Iris pigment epithelial cell (primary cell): Measurements from ENCODE around the gene TNNT2.

Experiments
- DNase-seq: peaks from one replicate; pipeline ENCODE4 v3.0.0-alpha.2; 2011; ENCODE audit warnings: low read depth

TNNT2 gene

DNA sequence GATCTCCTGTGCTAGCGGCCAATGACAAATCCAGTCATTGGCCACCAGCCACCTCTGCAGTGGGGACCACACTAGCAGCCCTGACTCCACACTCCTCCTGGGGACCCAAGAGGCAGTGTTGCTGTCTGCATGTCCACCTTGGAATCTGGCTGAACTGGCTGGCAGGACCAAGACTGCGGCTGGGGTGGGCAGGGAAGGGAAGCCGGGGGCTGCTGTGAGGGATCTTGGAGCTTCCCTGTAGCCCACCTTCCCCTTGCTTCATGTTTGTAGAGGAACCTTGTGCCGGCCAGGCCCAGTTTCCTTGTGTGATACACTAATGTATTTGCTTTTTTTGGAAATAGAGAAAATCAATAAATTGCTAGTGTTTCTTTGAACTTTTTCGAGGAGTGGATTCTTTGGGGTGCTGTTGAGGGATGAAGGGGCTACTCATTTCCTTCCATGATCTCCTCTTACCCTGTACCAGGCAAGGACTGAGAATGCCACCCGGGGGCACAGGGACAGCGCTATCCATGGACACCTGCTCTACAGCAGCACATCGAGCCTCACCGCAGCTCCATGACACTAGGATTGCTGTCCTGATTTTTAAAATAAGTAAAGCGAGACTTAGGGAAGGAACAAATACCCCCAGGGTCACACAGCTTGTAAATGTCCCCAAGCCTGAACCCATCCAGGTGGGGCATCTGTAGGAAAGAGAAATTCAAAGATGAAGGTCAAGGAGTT is 44.7 kb downstream of the TNNT2 start:
- DNase-seq = no peak

GRCh38 chr1:201332021-201332420 is 45.5 kb downstream of the TNNT2 start:
- DNase-seq = no peak

GRCh38 chr1:201331166-201331565 is 46.3 kb downstream of the TNNT2 start:
- no peak for DNase-seq

GRCh38 chr1:201330541-201330940 is 46.9 kb downstream of the TNNT2 start:
- DNase-seq = no peak

- DNase-seq = no peak
These were observed 47.7 kb downstream of the TNNT2 start for GRCh38 chr1:201329801-201330200.

DNA sequence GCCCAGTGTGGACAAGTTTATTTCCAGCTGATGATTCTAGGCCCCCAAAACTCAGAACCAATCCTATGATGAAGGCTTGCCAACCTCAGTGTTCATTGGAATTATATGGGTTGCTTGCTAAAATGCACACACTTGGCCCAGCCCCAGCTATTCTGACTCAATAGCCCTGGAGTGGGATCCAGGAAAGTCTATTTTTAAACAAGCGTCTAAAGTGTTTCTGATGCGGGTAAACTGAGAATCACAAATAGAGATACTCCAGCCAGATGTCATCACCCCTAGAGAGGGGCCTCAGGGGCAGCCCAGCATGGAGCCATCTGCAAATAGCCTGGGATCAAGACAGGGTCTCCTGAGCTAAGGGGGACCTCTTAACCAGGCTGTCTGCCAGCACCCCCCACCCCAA is 48.2 kb downstream of the TNNT2 start:
- peak; percentile 32 for DNase-seq

DNA sequence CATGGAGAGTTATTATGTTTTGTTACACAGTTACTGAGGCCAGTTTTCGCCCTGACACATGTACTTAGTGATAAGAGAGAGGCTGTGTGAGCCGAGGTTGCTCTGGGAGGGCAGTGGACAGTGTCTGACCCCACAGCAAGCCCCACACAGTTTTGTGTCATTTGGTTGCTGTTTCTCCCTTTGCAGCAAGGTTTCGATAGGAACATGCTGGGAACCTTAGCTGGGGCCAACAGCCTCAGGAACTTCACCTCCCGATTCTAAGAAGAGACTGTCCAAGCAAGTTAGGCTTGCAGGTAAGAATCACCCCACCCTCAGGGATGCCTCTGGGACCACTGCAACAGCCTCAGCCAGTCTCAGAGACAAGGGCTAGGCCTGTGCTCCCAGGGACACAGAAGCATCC is 48.9 kb downstream of the TNNT2 start:
- no peak for DNase-seq

DNA sequence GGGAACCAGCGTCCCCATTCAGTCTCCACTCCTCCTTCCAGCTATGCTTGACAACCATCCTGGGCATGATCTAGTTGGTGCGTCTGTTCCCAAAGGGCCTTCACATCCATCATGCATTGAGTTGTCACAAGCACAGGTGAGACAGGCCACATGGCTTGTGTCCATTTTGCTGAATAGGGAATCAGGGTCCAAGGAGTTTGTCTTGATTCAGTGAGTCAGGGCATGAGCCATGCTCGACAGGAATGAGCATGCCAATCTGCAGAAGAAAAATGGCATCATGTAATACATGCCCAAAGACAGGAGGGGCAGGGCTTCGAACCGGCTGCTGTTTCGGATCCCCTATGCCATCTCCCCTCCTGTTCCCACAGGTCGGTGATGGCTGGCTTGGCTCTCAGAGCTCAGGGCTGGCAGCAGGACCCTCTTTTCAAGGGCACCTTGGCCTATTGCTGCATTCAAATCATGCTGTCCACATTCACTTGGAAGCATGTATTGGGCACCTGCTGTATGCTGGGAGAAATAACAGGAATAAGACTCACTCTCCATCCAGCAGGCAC is 49.7 kb downstream of the TNNT2 start:
- no peak for DNase-seq

DNA sequence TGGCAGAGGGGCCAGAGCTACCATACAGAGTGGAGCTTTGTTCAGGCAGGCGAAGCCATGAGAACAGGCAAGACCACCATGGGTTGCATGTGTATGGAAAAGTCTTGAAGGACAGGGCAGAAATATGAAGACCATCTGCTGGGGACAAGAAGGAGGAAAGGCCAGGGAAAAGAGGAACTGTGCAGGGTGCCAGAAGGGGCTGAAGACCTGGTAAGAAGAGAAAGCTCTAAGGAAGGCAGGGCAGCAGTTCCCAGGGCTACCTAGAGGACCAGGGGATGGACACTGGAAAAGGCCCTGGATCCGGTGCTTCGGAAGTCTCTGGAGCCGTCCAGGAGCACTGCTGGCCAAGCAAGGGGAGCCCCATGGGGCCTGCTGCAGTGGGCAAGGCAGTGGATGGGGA is 50.8 kb downstream of the TNNT2 start:
- DNase-seq = no peak

DNA sequence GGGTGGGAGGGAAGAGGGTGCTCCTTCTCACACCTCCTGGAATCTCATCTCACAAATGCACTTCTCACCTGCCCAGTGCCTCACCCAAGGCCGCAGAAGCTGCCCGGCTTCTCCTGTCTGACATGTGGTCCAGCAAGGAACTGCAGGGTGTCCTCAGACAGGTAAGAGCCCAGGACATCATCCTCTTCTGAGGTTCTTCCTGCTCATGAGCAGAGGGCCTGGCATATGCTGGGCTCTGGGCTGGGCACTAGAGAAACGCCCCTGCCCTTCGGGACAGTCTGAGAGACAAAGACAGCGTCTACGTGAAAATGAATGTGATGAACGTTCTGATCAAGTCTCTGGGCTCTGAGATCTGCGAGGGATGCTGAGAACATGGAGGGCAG is 51.8 kb downstream of the TNNT2 start:
- no peak for DNase-seq

- DNase-seq = no peak
These were observed 52.4 kb downstream of the TNNT2 start for GRCh38 chr1:201324821-201325677.

DNA sequence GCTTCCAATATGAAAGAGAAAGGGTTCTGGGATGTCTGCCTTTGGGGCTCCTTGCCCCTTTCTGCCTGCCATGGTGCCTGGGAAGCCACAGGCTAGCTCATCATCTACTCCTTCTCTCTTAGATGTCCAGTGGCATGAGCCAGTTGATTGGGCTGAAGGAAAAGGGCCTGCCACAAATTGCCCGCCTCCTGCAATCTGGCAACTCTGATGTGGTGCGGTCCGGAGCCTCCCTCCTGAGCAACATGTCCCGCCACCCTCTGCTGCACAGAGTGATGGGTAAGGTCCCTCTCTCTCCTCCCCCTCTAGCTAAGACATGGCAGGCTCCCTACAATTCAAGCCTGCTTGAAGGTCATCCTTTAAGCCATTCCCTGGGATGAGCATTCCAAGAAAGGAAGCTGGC is 53.2 kb downstream of the TNNT2 start:
- DNase-seq = no peak

DNA sequence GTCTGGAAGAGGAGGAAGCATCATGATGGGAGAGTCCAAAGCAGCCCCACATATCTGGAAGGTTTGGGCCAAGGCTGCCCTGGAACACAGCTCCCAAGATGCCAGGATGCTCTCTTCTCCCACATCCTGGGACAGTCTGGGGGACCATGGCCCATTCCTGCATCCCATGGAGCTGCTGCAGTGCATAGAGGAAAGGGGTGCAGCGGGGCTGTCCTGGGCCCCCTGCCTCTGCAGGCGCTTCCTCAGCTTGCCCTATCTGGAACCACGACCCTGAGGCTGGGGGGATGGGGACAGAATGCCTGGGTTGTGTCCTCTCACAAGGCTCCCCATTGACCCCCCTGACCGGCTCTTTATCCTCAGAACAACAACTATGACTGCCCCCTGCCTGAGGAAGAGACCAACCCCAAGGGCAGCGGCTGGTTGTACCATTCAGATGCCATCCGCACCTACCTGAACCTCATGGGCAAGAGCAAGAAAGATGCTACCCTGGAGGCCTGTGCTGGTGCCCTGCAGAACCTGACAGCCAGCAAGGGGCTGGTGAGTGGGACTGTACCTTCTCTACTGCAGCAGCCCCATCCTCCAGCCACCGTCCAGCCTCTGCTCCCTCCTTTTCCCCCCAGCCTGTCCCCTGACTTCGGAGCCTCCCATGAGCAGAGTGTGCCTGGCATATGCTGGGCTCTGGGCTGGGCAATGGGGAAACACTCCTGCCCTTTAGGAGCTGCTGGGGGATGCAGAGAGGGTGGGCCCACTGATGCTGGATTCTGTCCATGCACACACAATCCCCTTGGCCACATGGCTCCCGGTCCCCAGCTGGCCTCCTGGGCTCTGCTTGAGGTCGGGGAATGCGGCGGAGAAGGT is 54.6 kb downstream of the TNNT2 start:
- no peak for DNase-seq

GRCh38 chr1:201321826-201322390 is 55.6 kb downstream of the TNNT2 start:
- no peak for DNase-seq

DNA sequence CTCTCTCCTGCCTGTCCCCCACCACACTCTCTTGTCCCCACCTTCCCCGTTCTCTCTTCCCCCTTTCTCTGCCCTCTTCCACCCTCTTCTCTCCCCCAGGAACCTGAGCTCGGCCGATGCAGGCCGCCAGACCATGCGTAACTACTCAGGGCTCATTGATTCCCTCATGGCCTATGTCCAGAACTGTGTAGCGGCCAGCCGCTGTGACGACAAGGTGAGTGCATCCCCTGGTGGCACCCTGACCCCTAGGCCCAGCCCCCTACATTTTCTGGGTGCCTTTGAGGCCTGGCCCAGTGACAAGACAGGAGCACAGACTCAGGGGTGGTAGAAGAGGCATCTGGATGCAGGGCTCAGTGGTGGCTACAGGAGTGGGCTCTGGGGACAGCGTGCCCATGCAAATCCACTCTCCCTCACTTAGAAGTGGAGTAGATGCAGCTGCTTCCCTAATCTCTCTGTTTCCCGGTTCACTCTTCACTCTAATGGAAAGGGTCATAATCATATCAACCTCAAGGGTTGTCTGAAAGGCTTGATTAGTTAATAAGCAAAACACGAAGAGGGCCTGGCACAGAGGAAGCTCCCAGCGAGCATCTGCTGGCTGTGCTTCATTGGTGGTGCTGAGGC is 57.2 kb downstream of the TNNT2 start:
- no peak for DNase-seq

DNA sequence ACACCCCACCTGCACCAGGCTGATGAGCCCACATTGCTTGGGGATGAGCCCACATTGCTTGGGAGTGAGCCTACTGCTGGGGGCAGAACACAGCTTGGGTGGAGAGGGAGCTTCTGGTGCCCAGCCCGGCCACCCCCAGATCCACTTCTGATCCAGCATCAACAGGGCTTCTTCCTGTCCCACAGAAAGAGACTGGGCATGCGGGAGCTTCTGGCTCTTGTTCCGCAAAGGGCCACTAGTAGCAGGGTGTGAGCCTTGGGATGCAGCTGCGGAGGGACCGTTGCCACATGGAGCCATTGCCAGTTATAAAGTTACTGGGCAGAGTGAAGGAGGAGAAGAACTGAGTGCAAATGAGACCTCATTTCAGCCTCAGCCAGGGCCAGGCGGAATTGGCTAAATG is 57.8 kb downstream of the TNNT2 start:
- no peak for DNase-seq

- no peak for DNase-seq
These were observed 58.8 kb downstream of the TNNT2 start for GRCh38 chr1:201318504-201319340.

DNA sequence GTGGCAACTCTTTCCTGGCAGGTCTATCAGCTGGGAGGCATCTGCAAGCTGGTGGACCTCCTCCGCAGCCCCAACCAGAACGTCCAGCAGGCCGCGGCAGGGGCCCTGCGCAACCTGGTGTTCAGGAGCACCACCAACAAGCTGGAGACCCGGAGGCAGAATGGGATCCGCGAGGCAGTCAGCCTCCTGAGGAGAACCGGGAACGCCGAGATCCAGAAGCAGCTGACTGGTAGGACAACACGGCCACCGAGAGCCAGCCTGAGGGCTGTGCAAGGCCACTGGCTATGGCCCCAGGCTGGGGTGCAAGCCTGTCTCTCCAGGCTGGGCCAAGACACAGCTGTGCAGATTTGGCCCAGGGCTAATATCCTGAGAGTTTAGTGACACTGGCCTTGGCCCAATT is 59.9 kb downstream of the TNNT2 start:
- DNase-seq = no peak

DNA sequence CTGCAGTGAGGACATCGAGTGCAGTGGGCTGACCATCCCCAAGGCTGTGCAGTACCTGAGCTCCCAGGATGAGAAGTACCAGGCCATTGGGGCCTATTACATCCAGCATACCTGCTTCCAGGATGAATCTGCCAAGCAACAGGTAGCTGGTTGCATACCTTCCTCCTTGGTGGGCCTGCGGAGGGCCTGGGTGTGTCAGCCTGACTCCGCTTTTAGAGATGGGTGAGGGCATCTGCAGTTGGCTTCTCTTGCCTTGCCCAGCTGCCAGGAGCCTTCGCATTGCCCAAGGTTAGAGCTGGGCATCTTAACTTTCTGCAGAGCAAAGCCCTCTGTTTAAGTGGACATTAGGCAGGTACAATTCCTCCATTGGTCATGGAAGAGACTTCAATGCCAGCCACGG is 60.9 kb downstream of the TNNT2 start:
- DNase-seq = no peak

DNA sequence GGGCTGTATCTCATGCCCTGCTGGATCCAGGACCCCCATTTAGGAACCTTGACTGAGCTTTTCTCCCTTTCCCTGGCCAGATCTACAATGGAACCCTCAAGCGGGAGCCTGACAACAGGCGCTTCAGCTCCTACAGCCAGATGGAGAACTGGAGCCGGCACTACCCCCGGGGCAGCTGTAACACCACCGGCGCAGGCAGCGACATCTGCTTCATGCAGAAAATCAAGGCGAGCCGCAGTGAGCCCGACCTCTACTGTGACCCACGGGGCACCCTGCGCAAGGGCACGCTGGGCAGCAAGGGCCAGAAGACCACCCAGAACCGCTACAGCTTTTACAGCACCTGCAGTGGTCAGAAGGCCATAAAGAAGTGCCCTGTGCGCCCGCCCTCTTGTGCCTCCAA is 64.4 kb downstream of the TNNT2 start:
- no peak for DNase-seq

DNA sequence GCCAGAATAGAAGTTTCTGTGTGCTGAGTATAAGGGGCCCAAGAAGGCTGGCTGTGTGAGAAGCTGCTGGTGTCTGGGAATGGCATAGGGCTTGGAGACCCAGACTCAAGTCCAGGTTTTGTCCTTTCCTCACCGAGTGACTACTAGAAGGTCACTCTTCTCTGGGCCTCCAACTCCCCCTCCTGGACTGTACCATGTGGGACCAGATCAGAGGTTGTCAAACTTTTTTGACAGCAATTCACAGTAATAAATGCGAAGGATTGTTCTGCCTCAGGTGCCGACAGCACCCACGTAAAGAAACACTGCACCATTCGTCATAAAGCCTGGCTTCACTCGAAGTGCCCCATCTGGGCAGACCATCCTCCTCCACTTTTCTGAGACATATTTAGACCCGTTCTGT is 65.2 kb downstream of the TNNT2 start:
- no peak for DNase-seq
